ENCODE results near the gene PRPF6. TPM values are rescaled to one million over a fixed set of nuclear protein-coding genes. Genes with fewer than 3 reads are reported as not detected.

The PRPF6 gene
- total and polyA plus RNA-seq, 2 of the 13 experiments (the other 11 are each of a cell fraction or from before 2014, with no cell fraction given): 63.7 to 101 TPM

DNA sequence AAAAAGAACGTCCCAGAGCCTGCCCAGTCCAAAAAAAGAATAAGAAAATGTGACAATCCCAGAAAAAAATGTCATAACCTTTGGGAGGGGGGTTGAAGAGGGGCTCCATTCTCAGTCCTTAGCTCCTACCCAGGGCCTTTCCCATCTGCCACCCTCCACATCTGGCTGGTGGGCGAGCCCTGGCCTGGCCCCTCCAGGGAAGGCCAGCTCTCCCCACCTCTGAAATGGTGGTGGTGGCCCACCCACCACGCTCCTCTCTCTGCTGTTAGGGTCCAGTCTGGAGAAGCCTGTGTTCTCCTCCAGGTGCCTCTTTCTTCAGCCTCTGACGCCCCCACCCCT is 98.0 kb downstream of the PRPF6 start (continued):
- TF ChIP-seq KLF11 (CRISPR knock-in tag; IDR thresholded peaks at IDR 0.05) (no peak), POLR2AphosphoS2 (IDR thresholded peaks at IDR 0.05; ENCODE audit: low read depth, low read length) (no peak), ZMAT3 (CRISPR knock-in tag; conservative IDR thresholded peaks at IDR 0.05) (no peak), ZNF788 (CRISPR knock-in tag; IDR thresholded peaks at IDR 0.05; ENCODE audit: borderline replicate concordance) (peak; percentile 14; the same call in 1 of the 2 replicates), ZBTB8A (CRISPR knock-in tag; IDR thresholded peaks at IDR 0.05; ENCODE audit: borderline replicate concordance, low read depth) (no peak), REL (CRISPR knock-in tag; conservative IDR thresholded peaks at IDR 0.05) (0 out of 2 replicates have a peak, but pooled peaks have one; percentile 63), ATAD3A (CRISPR knock-in tag; IDR thresholded peaks at IDR 0.05) (no peak), KAT8 (CRISPR knock-in tag; IDR thresholded peaks at IDR 0.05) (no peak), SMAD9 (CRISPR knock-in tag; IDR thresholded peaks at IDR 0.05) (no peak), ZNF138 (CRISPR knock-in tag; IDR thresholded peaks at IDR 0.05; ENCODE audit: low read depth) (no peak), ZNF550 (CRISPR knock-in tag; IDR thresholded peaks at IDR 0.05; ENCODE audit: borderline replicate concordance) (no peak), GFI1 (CRISPR knock-in tag; IDR thresholded peaks at IDR 0.05; ENCODE audit: borderline replicate concordance) (no peak), TBX2 (CRISPR knock-in tag; IDR thresholded peaks at IDR 0.05; ENCODE audit: borderline replicate concordance) (0 out of 2 replicates have a peak, but pooled peaks have one; percentile 5), TGIF2 (CRISPR knock-in tag; IDR thresholded peaks at IDR 0.05) (peak; percentile 1; the same call in 1 of the 2 replicates)
- TF ChIP-seq, protein P1, sequence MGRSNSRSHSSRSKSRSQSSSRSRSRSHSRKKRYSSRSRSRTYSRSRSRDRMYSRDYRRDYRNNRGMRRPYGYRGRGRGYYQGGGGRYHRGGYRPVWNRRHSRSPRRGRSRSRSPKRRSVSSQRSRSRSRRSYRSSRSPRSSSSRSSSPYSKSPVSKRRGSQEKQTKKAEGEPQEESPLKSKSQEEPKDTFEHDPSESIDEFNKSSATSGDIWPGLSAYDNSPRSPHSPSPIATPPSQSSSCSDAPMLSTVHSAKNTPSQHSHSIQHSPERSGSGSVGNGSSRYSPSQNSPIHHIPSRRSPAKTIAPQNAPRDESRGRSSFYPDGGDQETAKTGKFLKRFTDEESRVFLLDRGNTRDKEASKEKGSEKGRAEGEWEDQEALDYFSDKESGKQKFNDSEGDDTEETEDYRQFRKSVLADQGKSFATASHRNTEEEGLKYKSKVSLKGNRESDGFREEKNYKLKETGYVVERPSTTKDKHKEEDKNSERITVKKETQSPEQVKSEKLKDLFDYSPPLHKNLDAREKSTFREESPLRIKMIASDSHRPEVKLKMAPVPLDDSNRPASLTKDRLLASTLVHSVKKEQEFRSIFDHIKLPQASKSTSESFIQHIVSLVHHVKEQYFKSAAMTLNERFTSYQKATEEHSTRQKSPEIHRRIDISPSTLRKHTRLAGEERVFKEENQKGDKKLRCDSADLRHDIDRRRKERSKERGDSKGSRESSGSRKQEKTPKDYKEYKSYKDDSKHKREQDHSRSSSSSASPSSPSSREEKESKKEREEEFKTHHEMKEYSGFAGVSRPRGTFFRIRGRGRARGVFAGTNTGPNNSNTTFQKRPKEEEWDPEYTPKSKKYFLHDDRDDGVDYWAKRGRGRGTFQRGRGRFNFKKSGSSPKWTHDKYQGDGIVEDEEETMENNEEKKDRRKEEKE (IDR thresholded peaks at IDR 0.05): no peak
- TF ChIP-seq, protein P2, sequence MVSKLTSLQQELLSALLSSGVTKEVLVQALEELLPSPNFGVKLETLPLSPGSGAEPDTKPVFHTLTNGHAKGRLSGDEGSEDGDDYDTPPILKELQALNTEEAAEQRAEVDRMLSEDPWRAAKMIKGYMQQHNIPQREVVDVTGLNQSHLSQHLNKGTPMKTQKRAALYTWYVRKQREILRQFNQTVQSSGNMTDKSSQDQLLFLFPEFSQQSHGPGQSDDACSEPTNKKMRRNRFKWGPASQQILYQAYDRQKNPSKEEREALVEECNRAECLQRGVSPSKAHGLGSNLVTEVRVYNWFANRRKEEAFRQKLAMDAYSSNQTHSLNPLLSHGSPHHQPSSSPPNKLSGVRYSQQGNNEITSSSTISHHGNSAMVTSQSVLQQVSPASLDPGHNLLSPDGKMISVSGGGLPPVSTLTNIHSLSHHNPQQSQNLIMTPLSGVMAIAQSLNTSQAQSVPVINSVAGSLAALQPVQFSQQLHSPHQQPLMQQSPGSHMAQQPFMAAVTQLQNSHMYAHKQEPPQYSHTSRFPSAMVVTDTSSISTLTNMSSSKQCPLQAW (CRISPR knock-in tag; IDR thresholded peaks at IDR 0.05): no peak
- TF ChIP-seq, protein P3, sequence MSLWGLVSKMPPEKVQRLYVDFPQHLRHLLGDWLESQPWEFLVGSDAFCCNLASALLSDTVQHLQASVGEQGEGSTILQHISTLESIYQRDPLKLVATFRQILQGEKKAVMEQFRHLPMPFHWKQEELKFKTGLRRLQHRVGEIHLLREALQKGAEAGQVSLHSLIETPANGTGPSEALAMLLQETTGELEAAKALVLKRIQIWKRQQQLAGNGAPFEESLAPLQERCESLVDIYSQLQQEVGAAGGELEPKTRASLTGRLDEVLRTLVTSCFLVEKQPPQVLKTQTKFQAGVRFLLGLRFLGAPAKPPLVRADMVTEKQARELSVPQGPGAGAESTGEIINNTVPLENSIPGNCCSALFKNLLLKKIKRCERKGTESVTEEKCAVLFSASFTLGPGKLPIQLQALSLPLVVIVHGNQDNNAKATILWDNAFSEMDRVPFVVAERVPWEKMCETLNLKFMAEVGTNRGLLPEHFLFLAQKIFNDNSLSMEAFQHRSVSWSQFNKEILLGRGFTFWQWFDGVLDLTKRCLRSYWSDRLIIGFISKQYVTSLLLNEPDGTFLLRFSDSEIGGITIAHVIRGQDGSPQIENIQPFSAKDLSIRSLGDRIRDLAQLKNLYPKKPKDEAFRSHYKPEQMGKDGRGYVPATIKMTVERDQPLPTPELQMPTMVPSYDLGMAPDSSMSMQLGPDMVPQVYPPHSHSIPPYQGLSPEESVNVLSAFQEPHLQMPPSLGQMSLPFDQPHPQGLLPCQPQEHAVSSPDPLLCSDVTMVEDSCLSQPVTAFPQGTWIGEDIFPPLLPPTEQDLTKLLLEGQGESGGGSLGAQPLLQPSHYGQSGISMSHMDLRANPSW (CRISPR knock-in tag; IDR thresholded peaks at IDR 0.05; ENCODE audit: borderline replicate concordance): no peak
- TF ChIP-seq, protein P4, sequence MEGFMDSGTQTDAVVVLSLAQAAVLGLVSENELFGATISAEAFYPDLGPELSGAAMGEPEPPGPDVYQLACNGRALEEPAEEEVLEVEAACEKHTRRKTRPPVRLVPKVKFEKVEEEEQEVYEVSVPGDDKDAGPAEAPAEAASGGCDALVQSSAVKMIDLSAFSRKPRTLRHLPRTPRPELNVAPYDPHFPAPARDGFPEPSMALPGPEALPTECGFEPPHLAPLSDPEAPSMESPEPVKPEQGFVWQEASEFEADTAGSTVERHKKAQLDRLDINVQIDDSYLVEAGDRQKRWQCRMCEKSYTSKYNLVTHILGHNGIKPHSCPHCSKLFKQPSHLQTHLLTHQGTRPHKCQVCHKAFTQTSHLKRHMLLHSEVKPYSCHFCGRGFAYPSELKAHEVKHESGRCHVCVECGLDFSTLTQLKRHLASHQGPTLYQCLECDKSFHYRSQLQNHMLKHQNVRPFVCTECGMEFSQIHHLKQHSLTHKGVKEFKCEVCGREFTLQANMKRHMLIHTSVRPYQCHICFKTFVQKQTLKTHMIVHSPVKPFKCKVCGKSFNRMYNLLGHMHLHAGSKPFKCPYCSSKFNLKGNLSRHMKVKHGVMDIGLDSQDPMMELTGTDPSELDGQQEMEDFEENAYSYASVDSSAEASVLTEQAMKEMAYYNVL (CRISPR knock-in tag; IDR thresholded peaks at IDR 0.05; ENCODE audit: borderline replicate concordance): peak; percentile 37; the same call in 1 of the 2 replicates
- TF ChIP-seq, protein P5, sequence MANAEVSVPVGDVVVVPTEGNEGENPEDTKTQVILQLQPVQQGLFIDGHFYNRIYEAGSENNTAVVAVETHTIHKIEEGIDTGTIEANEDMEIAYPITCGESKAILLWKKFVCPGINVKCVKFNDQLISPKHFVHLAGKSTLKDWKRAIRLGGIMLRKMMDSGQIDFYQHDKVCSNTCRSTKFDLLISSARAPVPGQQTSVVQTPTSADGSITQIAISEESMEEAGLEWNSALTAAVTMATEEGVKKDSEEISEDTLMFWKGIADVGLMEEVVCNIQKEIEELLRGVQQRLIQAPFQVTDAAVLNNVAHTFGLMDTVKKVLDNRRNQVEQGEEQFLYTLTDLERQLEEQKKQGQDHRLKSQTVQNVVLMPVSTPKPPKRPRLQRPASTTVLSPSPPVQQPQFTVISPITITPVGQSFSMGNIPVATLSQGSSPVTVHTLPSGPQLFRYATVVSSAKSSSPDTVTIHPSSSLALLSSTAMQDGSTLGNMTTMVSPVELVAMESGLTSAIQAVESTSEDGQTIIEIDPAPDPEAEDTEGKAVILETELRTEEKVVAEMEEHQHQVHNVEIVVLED (CRISPR knock-in tag; IDR thresholded peaks at IDR 0.05; ENCODE audit: borderline replicate concordance): peak; percentile 45; the same call in 1 of the 2 replicates

All from HepG2 (cell line).